Chondrocyte (in vitro differentiated cells): Measurements from ENCODE around the gene ZC2HC1C. TPM values are rescaled to one million over a fixed set of nuclear protein-coding genes. Genes with fewer than 3 reads are reported as not detected.

Experiments used
- DNase-seq: peaks from one replicate; pipeline ENCODE4 v3.0.0; 2021; ENCODE audit warnings: mixed read lengths, low spot score
- H3K27ac Mint-ChIP-seq: one replicate; pipeline ENCODE4 v1.8.0; 2021; ENCODE audit warnings: mild to moderate bottlenecking, moderate library complexity, mixed read lengths; ENCODE audit not compliant: unreplicated experiment
- H3K27me3 Mint-ChIP-seq: 2 replicates; pipeline ENCODE4 v1.8.0; 2021; ENCODE audit warnings: low read depth, mixed read lengths
- H3K36me3 Mint-ChIP-seq: 2 replicates; pipeline ENCODE4 v1.8.0; 2021; ENCODE audit warnings: low read depth, mixed read lengths
- H3K4me1 Mint-ChIP-seq: 2 replicates; pipeline ENCODE4 v1.8.0; 2021; ENCODE audit warnings: low read depth, mild to moderate bottlenecking, mixed read lengths
- H3K4me3 Mint-ChIP-seq: one replicate; pipeline ENCODE4 v1.8.0; 2021; ENCODE audit warnings: mild to moderate bottlenecking, moderate library complexity, mixed read lengths; ENCODE audit not compliant: unreplicated experiment
- H3K9me3 Mint-ChIP-seq: 2 replicates; pipeline ENCODE4 v1.8.0; 2021; ENCODE audit warnings: low read depth, mixed read lengths
- total RNA-seq: library from RNA; stranded (reverse); gene quantifications from 3 replicates; pipeline ENCODE4 v1.2.1, GENCODE V29; 2021
- TF ChIP-seq, protein P1 (sequence below): fragments of 200-600 bp; sonication (generic); IDR thresholded peaks from 2 replicates; pipeline ENCODE4 v1.5.0; 2021; ENCODE audit warnings: antibody characterized with exemption, mild to moderate bottlenecking, moderate library complexity

Gene ZC2HC1C
- total RNA-seq, 1 donor from 2014 or later = 0.62 TPM

DNA sequence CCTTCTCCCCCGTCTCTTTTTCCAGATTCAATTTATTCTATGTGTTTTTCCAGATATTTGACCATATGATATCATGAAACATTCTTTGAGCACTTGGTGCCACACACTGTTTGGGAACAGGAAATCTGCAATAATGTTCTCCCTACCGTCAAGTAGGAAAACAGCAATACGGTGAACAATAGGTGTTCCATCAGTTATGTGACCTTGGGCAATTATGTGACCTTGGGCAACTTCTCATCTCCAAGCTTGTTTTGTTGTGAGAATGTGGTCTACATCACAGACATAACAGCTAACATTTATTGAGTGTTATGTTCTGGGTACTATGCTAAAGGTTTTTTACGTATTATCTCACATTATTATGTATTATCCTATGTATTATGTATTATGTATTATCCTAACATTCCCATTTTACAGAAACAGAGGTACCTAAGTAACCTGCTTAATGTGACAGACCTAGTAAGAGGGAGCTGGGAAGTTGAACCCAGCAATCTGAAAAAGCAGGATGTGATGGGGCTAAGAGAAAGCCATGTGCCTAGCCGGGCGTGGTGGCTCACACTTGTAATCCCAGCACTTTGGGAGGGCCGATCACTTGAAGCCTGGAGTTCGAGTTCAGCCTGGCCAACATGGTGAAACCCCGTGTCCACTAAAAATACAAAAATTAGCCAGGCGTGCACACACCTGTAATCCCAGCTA lies 58.6 kb downstream of the ZC2HC1C start:
- TF ChIP-seq, protein P1, sequence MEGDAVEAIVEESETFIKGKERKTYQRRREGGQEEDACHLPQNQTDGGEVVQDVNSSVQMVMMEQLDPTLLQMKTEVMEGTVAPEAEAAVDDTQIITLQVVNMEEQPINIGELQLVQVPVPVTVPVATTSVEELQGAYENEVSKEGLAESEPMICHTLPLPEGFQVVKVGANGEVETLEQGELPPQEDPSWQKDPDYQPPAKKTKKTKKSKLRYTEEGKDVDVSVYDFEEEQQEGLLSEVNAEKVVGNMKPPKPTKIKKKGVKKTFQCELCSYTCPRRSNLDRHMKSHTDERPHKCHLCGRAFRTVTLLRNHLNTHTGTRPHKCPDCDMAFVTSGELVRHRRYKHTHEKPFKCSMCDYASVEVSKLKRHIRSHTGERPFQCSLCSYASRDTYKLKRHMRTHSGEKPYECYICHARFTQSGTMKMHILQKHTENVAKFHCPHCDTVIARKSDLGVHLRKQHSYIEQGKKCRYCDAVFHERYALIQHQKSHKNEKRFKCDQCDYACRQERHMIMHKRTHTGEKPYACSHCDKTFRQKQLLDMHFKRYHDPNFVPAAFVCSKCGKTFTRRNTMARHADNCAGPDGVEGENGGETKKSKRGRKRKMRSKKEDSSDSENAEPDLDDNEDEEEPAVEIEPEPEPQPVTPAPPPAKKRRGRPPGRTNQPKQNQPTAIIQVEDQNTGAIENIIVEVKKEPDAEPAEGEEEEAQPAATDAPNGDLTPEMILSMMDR = no peak
- Mint-ChIP-seq H3K27me3 (no peaks in the 10 kb centered on the region), H3K9me3 (no peaks in the 10 kb centered on the region), H3K36me3 (peaks cover 4% of the 10 kb centered on the region), H3K4me1 (peaks cover 45% of the 10 kb centered on the region), H3K27ac (peak overlapping the region; percentile 74), H3K4me3 (peak overlapping the region; percentile 87)
- DNase-seq = no peak

DNA sequence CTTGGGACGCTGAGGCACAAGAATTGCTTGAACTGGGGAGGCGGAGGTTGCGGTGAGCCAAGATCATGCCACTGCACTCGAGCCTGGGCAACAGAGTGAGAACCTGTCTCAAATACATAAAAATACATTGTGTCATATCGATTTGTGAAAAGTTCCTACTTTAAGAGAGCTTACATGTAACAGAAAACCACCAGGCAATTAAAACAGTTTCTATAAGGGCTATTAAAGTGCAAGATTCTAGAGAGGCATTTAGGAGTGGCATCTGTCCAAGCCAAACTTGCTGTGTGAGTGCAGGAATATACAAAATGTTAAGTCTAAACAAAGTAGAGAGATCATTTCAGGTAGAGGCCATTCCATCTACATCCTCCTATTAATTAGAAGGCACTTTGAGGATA lies 59.2 kb downstream of the ZC2HC1C start:
- Mint-ChIP-seq H3K27ac (no peak overlapping the region), H3K36me3 (peaks cover 8% of the 10 kb centered on the region), H3K27me3 (no peaks in the 10 kb centered on the region), H3K4me3 (no peak overlapping the region), H3K9me3 (no peaks in the 10 kb centered on the region), H3K4me1 (peaks cover 43% of the 10 kb centered on the region)
- TF ChIP-seq, protein P1 = no peak
- no peak for DNase-seq

Other genes with a start within 250 kb of the ZC2HC1C start
- not detected in 3 replicates for gene PROX2, start 193.5 kb upstream of the ZC2HC1C start, total RNA-seq
- gene DLST, start 187.7 kb upstream of the ZC2HC1C start, total RNA-seq = 70.4 to 78.0 TPM (median 74.5 TPM) in 3 replicates
- 0.82 to 6.5 TPM (median 5.8 TPM) in 3 replicates for gene RPS6KL1, start 146.4 kb upstream of the ZC2HC1C start, total RNA-seq
- 2.0 to 3.2 TPM (median 2.3 TPM) in 3 replicates for gene PGF, start 114.0 kb upstream of the ZC2HC1C start, total RNA-seq
- 35.7 to 38.4 TPM (median 37.1 TPM) in 3 replicates for gene EIF2B2, start 66.7 kb upstream of the ZC2HC1C start, total RNA-seq
- 18.7 to 21.3 TPM (median 21.2 TPM) in 3 replicates for gene MLH3, start 18.2 kb upstream of the ZC2HC1C start, total RNA-seq
- gene ACYP1, start 5.6 kb upstream of the ZC2HC1C start, total RNA-seq = 4.2 to 11.7 TPM (median 6.8 TPM) in 3 replicates
- gene NEK9, start 57.4 kb downstream of the ZC2HC1C start, total RNA-seq = 63.3 to 109 TPM (median 65.4 TPM) in 3 replicates
- 345 to 455 TPM (median 361 TPM) in 3 replicates for gene TMED10, start 107.0 kb downstream of the ZC2HC1C start, total RNA-seq
- gene FOS, start 209.2 kb downstream of the ZC2HC1C start, total RNA-seq = 116 to 175 TPM (median 152 TPM) in 3 replicates